GM04503 (cell line): ENCODE data around the gene SUPT4H1.
"Not testable (repeated sequence)": the region's sequence is repeated elsewhere in the genome, so short reads cannot be mapped to it uniquely, and the experiment has no call there.

Source experiments
- DNase-seq: peaks from one replicate; pipeline ENCODE4 v3.0.0-alpha.2; 2012; ENCODE audit warnings: low read depth

SUPT4H1 gene

DNA sequence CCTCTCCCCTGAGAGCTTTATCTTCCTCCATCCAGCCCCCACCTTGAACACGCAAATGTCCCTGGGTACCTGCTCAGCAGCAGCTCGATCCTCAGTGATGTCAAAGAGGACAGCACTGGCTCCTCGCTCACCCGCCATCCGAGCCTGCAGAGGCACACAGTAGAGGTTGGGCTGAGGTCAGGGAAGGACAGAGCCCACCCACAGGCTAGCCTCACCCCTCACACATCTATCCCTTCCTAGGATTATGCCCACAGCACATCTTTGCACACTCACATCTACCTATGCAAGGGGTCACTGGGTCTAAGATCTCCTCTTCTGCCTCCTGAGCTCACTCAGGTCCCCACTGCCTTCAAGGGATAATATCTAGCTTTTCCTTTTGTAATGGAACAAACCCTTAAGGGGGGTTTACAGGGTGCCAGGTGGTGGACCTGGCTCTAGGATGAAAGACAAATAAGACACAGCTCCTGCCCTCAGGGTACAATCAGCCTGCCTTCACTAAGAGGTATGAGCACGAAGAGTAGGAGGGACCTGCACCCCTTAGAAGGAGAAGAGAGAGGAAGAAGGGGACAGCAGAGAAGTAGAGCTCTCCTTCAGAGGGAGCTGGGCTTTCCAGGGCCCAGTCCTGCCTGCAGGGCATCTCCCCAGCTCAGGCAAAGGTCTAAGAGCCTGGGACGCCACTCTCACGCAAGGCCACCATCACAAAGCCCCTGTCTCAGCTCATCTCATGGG is 11.6 kb upstream of the SUPT4H1 start:
- no peak for DNase-seq

DNA sequence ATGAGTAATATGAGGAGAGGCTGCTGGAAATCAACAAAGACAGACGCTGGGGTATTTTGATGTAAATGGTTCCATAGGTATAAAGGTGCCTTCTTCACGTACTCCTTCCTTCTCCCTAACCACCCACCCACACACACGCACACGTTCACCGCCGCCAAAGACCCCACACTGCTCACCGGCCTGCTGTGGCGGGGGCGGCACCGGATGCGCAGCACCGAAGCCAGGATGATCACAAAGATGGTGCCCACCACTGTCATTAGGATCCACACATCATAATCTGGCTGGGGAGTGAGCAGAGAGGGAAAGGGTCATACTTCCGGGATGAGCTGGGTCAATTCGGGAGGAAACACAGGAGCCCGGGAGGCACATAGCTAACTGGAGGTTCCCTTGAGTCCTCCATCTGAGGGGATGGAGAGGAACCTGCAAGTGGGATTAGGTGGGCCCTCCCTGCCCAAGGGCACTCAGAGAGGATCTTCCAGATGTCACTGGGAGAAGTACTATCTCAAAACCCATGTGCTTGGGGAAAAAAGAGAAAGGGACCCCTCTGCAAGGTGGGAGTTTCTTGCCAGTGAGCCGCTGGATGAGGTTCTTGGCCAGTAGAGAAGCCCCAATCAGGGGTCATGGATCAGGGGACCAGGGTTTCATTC is 10.5 kb upstream of the SUPT4H1 start:
- no peak for DNase-seq

GRCh38 chr17:58360296-58361063 is 8.5 kb upstream of the SUPT4H1 start:
- no peak for DNase-seq

GRCh38 chr17:58358408-58359172 is 6.6 kb upstream of the SUPT4H1 start:
- DNase-seq = no peak

- DNase-seq = no peak
Measured at GRCh38 chr17:58357312-58358297, 5.6 kb upstream of the SUPT4H1 start.

DNA sequence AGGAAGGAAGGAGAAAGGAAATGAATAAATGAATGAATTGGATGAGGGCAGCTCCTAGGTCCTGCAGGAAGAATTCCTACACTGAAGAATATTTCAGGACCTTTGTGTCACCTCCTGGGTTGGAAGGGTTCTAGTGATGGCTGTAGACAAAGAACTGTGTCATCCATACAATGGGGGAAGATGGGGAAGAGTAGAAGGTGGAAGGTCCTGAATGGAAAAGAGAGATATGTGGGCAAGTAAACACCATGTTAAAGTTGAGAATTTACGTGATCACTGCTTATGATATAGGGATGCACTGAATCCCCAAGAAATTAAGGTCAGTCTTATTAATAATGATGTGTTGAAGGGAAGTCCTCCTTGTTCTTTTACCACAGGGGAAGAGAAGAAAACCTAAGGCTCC is 4.2 kb upstream of the SUPT4H1 start:
- no peak for DNase-seq

DNA sequence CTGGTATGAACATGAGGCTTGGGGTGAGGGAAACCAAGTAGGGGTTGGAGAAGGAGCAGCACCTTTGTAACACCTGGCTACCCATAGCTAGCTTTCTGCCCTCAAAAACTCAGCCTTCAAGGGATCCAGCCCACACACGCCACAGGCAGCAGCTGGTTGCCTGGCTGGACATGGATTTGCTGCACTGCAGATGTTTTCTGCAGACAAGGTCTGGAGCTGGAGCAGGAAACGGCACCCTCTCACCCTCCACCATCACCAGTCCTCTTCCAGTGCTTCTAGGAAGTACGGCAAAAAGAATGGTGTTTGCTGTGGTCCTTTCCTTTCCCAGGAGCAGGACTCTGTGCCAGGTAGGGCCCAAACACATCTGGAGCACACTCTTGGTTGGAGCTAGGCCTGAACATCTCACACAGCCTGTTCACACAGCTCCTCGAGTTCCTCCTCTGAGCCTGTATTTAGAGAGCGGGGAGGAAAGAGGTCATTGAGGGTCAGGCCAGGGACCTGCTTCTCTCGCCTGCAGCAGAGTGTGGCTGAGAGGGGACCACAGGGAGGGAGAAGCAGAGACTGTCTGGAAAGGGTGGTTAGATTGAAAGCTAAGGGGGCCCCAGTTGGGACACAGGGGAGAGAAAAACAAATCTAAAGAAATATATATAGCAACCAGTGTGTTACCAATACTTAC is 2.7 kb upstream of the SUPT4H1 start:
- no peak for DNase-seq

- DNase-seq = no peak
Measured at GRCh38 chr17:58353389-58353825, 1.4 kb upstream of the SUPT4H1 start.

DNA sequence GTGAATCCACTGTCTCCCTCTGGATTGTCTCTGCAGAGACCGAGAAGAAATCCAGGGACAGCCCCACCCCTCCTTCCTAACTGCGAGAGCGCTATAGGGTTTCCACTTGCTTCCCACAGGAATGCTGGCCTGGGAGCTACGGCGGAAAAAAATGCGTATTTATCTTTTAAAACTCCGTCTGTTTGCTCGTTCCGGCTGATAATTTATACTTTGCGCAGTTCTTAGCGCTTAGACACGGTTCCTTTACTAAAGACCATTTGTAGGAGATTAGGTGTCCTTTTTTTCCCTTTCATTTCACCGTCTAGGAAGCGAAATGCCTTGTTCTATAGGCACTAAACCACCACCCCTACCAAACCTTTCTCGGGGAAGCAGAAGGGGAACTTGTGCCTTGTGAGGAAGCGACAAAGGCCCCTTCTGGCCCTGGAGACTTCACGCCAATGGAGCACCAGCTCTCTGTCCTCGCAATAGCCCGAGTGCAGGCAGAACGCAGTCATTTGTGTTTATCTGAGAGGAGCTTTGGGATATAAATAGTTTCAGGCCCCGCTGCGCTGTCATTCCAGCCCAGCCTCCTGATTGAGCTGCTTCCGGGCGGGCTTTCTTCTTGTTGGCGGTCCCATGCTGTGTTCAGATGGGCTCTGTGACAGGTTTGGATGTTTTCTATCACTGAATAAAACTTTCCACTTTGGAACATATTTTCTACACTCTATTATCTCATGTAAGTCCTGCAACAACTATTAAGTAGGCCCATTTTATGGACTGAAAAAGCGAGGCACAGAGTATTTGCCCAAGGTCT is 791 bp upstream of the SUPT4H1 start:
- no peak for DNase-seq

DNA sequence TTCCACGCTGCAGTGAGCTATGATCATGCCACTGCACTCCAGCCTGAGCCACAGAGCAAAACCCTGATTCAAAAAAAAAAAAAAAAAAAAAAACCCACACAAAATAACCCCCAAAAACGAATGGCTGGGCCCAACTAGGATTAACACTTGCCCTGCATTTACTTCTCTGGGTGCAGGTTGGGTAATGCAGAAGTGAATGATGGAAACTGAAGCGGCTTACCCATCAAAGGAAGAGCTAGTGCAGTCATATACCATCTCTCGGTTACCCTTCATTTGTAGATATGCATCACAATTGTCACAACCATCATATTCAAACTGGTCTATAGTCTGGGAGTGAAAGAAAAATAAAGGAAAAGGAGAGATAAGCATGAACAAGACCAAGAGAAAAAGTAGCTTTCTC is 819 bp downstream of the SUPT4H1 start:
- no peak for DNase-seq

DNA sequence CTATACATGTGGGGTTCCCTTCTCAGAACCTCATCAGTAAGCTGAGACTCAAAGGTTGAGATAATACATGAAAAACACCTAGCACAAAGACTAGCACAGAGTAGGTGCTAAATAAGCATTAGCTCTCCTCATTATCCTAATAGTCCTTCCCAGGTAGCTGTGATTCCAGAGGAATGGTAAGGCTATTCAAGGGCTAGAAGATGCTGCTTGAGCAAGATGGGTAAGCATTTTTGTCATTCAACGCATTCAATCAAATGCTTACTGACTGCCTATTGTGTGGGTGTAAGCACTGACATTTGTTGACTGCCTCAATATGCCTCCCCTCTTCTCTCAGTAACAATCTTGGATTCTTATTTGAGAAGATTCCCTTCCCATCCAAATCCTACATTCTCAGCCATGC is 4.0 kb downstream of the SUPT4H1 start:
- no peak for DNase-seq

- DNase-seq = no peak
Measured at GRCh38 chr17:58345500-58345899, 6.5 kb downstream of the SUPT4H1 start.

DNA sequence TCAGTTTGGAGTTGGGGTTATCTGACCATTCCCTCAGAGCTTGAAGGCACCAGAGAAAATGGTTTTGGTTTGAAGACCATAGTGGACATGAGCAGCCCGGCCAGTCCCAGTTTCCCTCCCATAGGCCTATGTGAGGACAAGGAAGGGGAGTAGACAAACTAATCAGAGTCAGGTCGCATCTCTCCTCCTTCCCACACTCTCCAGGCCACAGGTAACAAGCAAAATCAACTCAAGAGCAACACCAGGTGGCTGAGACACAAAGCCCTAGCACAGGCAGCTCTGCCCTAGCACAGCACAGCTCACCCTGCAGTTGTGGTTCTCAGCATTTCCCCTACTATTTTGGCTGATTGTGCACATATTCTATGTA is 7.2 kb downstream of the SUPT4H1 start:
- no peak for DNase-seq

DNA sequence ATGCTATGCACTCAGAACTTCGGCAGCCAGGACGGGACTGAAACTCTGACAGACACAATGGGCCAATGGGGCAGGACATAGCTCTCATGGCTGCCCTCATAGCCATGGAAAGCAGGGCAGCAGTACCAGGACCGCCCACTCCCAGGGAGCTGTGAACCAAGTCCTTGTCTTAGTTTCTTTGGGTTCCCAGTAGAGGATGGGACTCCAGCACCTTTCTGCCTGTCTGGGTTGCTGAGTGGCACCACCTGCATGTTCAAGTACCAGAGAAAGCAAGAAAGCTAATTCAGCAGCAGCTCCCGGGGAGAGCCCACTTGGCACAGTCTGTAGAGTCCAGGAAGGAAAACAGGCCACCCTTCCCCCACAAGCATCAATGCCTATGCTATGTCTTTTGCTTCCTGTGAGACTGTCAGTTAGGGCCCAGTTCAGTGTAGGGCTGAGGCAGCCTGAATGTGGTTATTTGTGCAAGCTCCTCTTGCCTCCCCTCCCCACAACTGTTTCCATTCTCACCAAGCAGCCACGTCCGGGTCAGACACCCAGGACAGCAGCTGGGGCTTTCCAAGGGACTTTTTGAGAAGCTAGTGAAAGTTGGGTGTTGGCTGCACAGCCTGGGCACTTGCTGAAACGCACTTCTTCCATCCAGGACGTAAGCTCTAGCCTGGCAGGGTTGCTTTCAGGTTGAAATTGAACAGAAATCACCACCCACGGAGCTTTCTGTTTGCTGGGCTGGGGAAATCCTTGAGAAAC is 7.8 kb downstream of the SUPT4H1 start:
- DNase-seq = no peak

- DNase-seq = no peak
Measured at GRCh38 chr17:58343131-58343530, 8.9 kb downstream of the SUPT4H1 start.

GRCh38 chr17:58341861-58342475 is 10.0 kb downstream of the SUPT4H1 start:
- DNase-seq = no peak

- not testable (repeated sequence) for DNase-seq
Measured at GRCh38 chr17:58341136-58341860, 10.7 kb downstream of the SUPT4H1 start.

DNA sequence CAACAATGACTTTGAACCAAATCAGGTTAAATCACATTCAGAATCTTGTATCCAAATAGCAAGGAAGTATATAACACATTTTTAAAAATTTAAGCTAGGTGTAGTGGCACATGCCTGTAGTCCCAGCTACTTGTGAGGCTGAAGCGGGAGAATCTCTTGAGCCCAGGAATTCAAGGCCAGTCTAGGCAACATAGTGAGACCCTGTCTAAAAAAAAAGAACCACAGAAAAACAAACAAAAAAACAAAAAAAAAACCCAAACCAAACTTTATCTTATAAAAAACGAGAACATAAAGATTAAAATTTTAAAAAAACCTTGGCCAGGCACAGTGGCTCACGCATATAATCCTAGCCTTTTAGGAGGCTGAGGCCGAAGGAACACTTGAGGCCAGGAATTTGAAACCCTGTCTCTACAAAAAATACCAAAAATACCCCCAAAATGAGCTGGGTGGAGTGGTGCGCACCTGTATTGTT is 11.6 kb downstream of the SUPT4H1 start:
- no peak for DNase-seq
